Aortic smooth muscle cell (primary cell): ENCODE measurements around the gene CTH. TPM values are rescaled to one million over a fixed set of nuclear protein-coding genes. Genes with fewer than 3 reads are reported as not detected.

Source experiments
- total RNA-seq: library from RNA; depleted of rRNA; stranded (reverse); fragments of >200 nt; gene quantifications from 2 replicates; pipeline ENCODE4 v1.2.3, GENCODE V29; 2014

The CTH gene
- total RNA-seq: 1.7 and 2.1 TPM in 2 replicates

GRCh38 chr1:70410604-70411359 lies at the start of gene CTH:
Gene CTH, plus strand, starts transcription at chr1:70411268. Its CDS starts 148 bp downstream, at chr1:70411416.

Other genes starting within 250 kb of the CTH start
- 17.9 and 20.1 TPM in 2 replicates for gene LRRC40, start 205.7 kb upstream of the CTH start, total RNA-seq
- 112 and 121 TPM in 2 replicates for gene SRSF11, start 189.9 kb upstream of the CTH start, total RNA-seq
- 33.7 and 33.8 TPM in 2 replicates for gene ANKRD13C, start 56.5 kb upstream of the CTH start, total RNA-seq